GM21528 (cell line): Measurements from ENCODE around the gene PPP4C.

ENCODE experiments used
- ATAC-seq: cut with Tn5 transposase; IDR thresholded peaks from one replicate; pipeline ENCODE4 v1.9.1; 2021; ENCODE audit warnings: mild to moderate bottlenecking, moderate library complexity; ENCODE audit not compliant: unreplicated experiment, low FRiP score

Gene PPP4C

GRCh38 chr16:30078744-30079143 is 3.0 kb downstream of the PPP4C start:
- ATAC-seq = no peak

- no peak for ATAC-seq
Measured at GRCh38 chr16:30079480-30079879, 3.7 kb downstream of the PPP4C start.

GRCh38 chr16:30082545-30083090 is 6.8 kb downstream of the PPP4C start:
- no peak for ATAC-seq

- ATAC-seq = no peak
Measured at GRCh38 chr16:30083216-30084055, 7.6 kb downstream of the PPP4C start.

- ATAC-seq = no peak
Measured at GRCh38 chr16:30084096-30084815, 8.5 kb downstream of the PPP4C start.

GRCh38 chr16:30084816-30085159 is 9.0 kb downstream of the PPP4C start:
- no peak for ATAC-seq

- ATAC-seq = no peak
Measured at GRCh38 chr16:30085247-30085646, 9.5 kb downstream of the PPP4C start.

- ATAC-seq = no peak
Measured at GRCh38 chr16:30085820-30086219, 10.0 kb downstream of the PPP4C start.

- ATAC-seq = no peak
Measured at GRCh38 chr16:30086291-30087140, 10.7 kb downstream of the PPP4C start.

GRCh38 chr16:30087181-30087898 is 11.5 kb downstream of the PPP4C start:
- no peak for ATAC-seq

- no peak for ATAC-seq
Measured at GRCh38 chr16:30088237-30088831, 12.5 kb downstream of the PPP4C start.

- no peak for ATAC-seq
Measured at GRCh38 chr16:30088832-30089624, 13.2 kb downstream of the PPP4C start.

GRCh38 chr16:30090610-30091331 is 15.0 kb downstream of the PPP4C start:
- no peak for ATAC-seq

GRCh38 chr16:30091474-30092372 is 15.9 kb downstream of the PPP4C start, which contains the start of gene TBX6:
Gene TBX6, minus strand, starts transcription at chr16:30091924. Its CDS starts 731 bp downstream, at chr16:30091193.
- peak; percentile 59 for ATAC-seq

GRCh38 chr16:30092373-30093010 is 16.7 kb downstream of the PPP4C start:
- peak; percentile 44 for ATAC-seq

GRCh38 chr16:30094541-30095165 is 18.9 kb downstream of the PPP4C start:
- ATAC-seq = no peak
